HEK293 (cell line): ENCODE measurements around the gene SFRP5.

Experiments used
- HOXA7 ChIP-seq: sonication (generic); formaldehyde crosslinking; IDR thresholded peaks from 2 replicates; pipeline ENCODE4 v1.8.1; 2022; ENCODE audit warnings: missing genetic modification reagents, borderline replicate concordance
- PRDM1 ChIP-seq: fragments of 450-650 bp; formaldehyde crosslinking; IDR thresholded peaks from 2 replicates; pipeline ENCODE4; 2016; ENCODE audit warnings: missing biosample characterization, missing genetic modification characterization
- ZNF274 ChIP-seq, 2 experiments: fragments of 200-500 bp in 1 of 2; fragments of 450-650 bp in 1 of 2; sonication (Bioruptor generic) in 1 of 2; formaldehyde crosslinking in 1 of 2; IDR thresholded peaks; 2 replicates each; pipeline versions ENCODE4 v1.5.1 to v1.6.1; 2014 to 2016; ENCODE audit warnings: borderline replicate concordance in 1 of 2, inconsistent platforms in 1 of 2, low read length in 1 of 2, missing biosample characterization in 1 of 2, missing genetic modification characterization in 1 of 2
- ZNF426 ChIP-seq: fragments of 450-650 bp; formaldehyde crosslinking; IDR thresholded peaks from 2 replicates; pipeline ENCODE4 v1.5.1; 2017; ENCODE audit warnings: missing biosample characterization, missing genetic modification characterization, mild to moderate bottlenecking, inconsistent platforms, moderate library complexity
- ZNF623 ChIP-seq: fragments of 450-650 bp; formaldehyde crosslinking; IDR thresholded peaks from 2 replicates; pipeline ENCODE4 v1.5.1; 2016; ENCODE audit warnings: missing biosample characterization, missing genetic modification characterization
- ZNF777 ChIP-seq: fragments of 450-650 bp; formaldehyde crosslinking; IDR thresholded peaks from 2 replicates; pipeline ENCODE4 v1.5.1; 2017; ENCODE audit warnings: missing biosample characterization, missing genetic modification characterization, borderline replicate concordance
- TF ChIP-seq, protein P1 (sequence below): fragments of 450-650 bp; formaldehyde crosslinking; IDR thresholded peaks from 2 replicates; pipeline ENCODE4 v1.5.1; 2016; ENCODE audit warnings: missing biosample characterization, missing genetic modification characterization
- TF ChIP-seq, protein P2 (sequence below): fragments of 450-650 bp; formaldehyde crosslinking; IDR thresholded peaks from 2 replicates; pipeline ENCODE4 v1.5.1; 2016; ENCODE audit warnings: missing biosample characterization, missing genetic modification characterization
- TF ChIP-seq, protein P3 (sequence below): fragments of 450-650 bp; formaldehyde crosslinking; IDR thresholded peaks from 2 replicates; pipeline ENCODE4 v1.5.1; 2016; ENCODE audit warnings: missing biosample characterization, missing genetic modification characterization
- TF ChIP-seq, protein P4 (sequence below): fragments of 450-650 bp; formaldehyde crosslinking; IDR thresholded peaks from 2 replicates; pipeline ENCODE4 v1.5.1; 2016; ENCODE audit warnings: missing biosample characterization, missing genetic modification characterization
- TF ChIP-seq, protein P5 (sequence below): fragments of 450-650 bp; formaldehyde crosslinking; IDR thresholded peaks from 2 replicates; pipeline ENCODE4 v1.5.1; 2016; ENCODE audit warnings: missing biosample characterization, missing genetic modification characterization, borderline replicate concordance
- TF ChIP-seq, protein P6 (sequence below): fragments of 450-650 bp; formaldehyde crosslinking; IDR thresholded peaks from 2 replicates; pipeline ENCODE4 v1.5.1; 2016; ENCODE audit warnings: missing biosample characterization, missing genetic modification characterization

DNA sequence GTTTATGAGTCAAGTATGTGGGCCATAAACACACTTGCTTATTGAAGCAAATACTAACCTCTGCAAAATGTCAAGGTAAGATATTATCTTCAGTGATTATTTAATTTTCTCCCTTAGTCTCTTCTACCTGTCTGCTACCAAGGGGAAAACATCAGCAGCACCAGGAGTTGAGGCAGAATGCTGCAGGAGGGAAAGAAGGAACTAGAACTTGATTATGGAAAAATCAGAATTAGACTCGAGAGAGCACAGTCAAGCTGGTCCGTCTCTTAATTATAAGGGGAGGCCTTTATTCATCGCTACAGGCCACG lies 39.8 kb downstream of the SFRP5 start:
- TF ChIP-seq, protein P1, sequence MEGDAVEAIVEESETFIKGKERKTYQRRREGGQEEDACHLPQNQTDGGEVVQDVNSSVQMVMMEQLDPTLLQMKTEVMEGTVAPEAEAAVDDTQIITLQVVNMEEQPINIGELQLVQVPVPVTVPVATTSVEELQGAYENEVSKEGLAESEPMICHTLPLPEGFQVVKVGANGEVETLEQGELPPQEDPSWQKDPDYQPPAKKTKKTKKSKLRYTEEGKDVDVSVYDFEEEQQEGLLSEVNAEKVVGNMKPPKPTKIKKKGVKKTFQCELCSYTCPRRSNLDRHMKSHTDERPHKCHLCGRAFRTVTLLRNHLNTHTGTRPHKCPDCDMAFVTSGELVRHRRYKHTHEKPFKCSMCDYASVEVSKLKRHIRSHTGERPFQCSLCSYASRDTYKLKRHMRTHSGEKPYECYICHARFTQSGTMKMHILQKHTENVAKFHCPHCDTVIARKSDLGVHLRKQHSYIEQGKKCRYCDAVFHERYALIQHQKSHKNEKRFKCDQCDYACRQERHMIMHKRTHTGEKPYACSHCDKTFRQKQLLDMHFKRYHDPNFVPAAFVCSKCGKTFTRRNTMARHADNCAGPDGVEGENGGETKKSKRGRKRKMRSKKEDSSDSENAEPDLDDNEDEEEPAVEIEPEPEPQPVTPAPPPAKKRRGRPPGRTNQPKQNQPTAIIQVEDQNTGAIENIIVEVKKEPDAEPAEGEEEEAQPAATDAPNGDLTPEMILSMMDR (tag by site-specific recombination), result no peak
- TF ChIP-seq, protein P2, sequence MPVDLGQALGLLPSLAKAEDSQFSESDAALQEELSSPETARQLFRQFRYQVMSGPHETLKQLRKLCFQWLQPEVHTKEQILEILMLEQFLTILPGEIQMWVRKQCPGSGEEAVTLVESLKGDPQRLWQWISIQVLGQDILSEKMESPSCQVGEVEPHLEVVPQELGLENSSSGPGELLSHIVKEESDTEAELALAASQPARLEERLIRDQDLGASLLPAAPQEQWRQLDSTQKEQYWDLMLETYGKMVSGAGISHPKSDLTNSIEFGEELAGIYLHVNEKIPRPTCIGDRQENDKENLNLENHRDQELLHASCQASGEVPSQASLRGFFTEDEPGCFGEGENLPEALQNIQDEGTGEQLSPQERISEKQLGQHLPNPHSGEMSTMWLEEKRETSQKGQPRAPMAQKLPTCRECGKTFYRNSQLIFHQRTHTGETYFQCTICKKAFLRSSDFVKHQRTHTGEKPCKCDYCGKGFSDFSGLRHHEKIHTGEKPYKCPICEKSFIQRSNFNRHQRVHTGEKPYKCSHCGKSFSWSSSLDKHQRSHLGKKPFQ, result no peak
- TF ChIP-seq, protein P3, sequence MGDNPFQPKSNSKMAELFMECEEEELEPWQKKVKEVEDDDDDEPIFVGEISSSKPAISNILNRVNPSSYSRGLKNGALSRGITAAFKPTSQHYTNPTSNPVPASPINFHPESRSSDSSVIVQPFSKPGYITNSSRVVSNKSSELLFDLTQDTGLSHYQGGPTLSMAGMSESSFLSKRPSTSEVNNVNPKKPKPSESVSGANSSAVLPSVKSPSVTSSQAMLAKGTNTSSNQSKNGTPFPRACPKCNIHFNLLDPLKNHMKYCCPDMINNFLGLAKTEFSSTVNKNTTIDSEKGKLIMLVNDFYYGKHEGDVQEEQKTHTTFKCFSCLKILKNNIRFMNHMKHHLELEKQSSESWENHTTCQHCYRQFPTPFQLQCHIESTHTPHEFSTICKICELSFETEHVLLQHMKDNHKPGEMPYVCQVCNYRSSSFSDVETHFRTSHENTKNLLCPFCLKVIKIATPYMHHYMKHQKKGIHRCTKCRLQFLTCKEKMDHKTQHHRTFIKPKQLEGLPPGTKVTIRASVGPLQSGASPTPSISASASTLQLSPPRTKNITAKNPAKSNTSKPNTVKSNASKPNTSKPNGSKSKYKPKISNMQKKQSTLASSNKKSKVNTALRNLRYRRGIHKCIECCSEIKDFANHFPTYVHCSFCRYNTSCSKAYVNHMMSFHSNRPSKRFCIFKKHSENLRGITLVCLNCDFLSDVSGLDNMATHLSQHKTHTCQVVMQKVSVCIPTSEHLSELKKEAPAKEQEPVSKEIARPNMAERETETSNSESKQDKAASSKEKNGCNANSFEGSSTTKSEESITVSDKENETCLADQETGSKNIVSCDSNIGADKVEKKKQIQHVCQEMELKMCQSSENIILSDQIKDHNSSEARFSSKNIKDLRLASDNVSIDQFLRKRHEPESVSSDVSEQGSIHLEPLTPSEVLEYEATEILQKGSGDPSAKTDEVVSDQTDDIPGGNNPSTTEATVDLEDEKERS (tag by site-specific recombination), result no peak
- TF ChIP-seq, protein P4, sequence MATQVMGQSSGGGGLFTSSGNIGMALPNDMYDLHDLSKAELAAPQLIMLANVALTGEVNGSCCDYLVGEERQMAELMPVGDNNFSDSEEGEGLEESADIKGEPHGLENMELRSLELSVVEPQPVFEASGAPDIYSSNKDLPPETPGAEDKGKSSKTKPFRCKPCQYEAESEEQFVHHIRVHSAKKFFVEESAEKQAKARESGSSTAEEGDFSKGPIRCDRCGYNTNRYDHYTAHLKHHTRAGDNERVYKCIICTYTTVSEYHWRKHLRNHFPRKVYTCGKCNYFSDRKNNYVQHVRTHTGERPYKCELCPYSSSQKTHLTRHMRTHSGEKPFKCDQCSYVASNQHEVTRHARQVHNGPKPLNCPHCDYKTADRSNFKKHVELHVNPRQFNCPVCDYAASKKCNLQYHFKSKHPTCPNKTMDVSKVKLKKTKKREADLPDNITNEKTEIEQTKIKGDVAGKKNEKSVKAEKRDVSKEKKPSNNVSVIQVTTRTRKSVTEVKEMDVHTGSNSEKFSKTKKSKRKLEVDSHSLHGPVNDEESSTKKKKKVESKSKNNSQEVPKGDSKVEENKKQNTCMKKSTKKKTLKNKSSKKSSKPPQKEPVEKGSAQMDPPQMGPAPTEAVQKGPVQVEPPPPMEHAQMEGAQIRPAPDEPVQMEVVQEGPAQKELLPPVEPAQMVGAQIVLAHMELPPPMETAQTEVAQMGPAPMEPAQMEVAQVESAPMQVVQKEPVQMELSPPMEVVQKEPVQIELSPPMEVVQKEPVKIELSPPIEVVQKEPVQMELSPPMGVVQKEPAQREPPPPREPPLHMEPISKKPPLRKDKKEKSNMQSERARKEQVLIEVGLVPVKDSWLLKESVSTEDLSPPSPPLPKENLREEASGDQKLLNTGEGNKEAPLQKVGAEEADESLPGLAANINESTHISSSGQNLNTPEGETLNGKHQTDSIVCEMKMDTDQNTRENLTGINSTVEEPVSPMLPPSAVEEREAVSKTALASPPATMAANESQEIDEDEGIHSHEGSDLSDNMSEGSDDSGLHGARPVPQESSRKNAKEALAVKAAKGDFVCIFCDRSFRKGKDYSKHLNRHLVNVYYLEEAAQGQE, result no peak
- TF ChIP-seq ZNF777 (tag by site-specific recombination) (no peak), HOXA7 (no peak), ZNF274 (IDR thresholded peaks at IDR 0.05; ENCODE audit: low read length) (no peak), ZNF274 (tag by site-specific recombination; IDR thresholded peaks at IDR 0.05; ENCODE audit: borderline replicate concordance) (no peak), ZNF623 (no peak), PRDM1 (no peak), ZNF426 (tag by site-specific recombination) (no peak)
- TF ChIP-seq, protein P5, sequence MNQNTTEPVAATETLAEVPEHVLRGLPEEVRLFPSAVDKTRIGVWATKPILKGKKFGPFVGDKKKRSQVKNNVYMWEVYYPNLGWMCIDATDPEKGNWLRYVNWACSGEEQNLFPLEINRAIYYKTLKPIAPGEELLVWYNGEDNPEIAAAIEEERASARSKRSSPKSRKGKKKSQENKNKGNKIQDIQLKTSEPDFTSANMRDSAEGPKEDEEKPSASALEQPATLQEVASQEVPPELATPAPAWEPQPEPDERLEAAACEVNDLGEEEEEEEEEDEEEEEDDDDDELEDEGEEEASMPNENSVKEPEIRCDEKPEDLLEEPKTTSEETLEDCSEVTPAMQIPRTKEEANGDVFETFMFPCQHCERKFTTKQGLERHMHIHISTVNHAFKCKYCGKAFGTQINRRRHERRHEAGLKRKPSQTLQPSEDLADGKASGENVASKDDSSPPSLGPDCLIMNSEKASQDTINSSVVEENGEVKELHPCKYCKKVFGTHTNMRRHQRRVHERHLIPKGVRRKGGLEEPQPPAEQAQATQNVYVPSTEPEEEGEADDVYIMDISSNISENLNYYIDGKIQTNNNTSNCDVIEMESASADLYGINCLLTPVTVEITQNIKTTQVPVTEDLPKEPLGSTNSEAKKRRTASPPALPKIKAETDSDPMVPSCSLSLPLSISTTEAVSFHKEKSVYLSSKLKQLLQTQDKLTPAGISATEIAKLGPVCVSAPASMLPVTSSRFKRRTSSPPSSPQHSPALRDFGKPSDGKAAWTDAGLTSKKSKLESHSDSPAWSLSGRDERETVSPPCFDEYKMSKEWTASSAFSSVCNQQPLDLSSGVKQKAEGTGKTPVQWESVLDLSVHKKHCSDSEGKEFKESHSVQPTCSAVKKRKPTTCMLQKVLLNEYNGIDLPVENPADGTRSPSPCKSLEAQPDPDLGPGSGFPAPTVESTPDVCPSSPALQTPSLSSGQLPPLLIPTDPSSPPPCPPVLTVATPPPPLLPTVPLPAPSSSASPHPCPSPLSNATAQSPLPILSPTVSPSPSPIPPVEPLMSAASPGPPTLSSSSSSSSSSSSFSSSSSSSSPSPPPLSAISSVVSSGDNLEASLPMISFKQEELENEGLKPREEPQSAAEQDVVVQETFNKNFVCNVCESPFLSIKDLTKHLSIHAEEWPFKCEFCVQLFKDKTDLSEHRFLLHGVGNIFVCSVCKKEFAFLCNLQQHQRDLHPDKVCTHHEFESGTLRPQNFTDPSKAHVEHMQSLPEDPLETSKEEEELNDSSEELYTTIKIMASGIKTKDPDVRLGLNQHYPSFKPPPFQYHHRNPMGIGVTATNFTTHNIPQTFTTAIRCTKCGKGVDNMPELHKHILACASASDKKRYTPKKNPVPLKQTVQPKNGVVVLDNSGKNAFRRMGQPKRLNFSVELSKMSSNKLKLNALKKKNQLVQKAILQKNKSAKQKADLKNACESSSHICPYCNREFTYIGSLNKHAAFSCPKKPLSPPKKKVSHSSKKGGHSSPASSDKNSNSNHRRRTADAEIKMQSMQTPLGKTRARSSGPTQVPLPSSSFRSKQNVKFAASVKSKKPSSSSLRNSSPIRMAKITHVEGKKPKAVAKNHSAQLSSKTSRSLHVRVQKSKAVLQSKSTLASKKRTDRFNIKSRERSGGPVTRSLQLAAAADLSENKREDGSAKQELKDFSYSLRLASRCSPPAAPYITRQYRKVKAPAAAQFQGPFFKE, result no peak
- TF ChIP-seq, protein P6, sequence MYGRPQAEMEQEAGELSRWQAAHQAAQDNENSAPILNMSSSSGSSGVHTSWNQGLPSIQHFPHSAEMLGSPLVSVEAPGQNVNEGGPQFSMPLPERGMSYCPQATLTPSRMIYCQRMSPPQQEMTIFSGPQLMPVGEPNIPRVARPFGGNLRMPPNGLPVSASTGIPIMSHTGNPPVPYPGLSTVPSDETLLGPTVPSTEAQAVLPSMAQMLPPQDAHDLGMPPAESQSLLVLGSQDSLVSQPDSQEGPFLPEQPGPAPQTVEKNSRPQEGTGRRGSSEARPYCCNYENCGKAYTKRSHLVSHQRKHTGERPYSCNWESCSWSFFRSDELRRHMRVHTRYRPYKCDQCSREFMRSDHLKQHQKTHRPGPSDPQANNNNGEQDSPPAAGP (tag by site-specific recombination), result no peak
